Activated CD4-positive, alpha-beta memory T cell treated with anti-CD3 and anti-CD28 coated beads, Interleukin-2, amount 10 ng/mL, durations not matched to agents 7 days and 5 days (primary cell): ENCODE data around the gene UBE2H. TPM values are rescaled to one million over a fixed set of nuclear protein-coding genes. Genes with fewer than 3 reads are reported as not detected.
"Not testable (repeated sequence)": the region's sequence is repeated elsewhere in the genome, so short reads cannot be mapped to it uniquely, and the experiment has no call there.

Experiments
- CTCF ChIA-PET: fragments of 350-600 bp; sonication (Branson Sonifier 250); formaldehyde crosslinking; loops from one replicate; lab custom pipeline; 2021; ENCODE audit warnings: antibody characterized with exemption, inconsistent platforms; lab: Charles Lee
- POLR2A ChIA-PET: fragments of 350-600 bp; sonication (Branson Sonifier 250); formaldehyde crosslinking; loops from one replicate; lab custom pipeline; 2021; ENCODE audit warnings: antibody characterized with exemption; lab: Charles Lee
- DNase-seq: peaks from one replicate; pipeline ENCODE4 v3.0.0-alpha.2; 2020
- H3K27ac Mint-ChIP-seq: one replicate; pipeline ENCODE4 v1.8.0; 2021; ENCODE audit warnings: mild to moderate bottlenecking, mixed read lengths
- H3K27me3 Mint-ChIP-seq: one replicate; pipeline ENCODE4 v1.8.0; 2021; ENCODE audit warnings: mixed read lengths
- H3K36me3 Mint-ChIP-seq: one replicate; pipeline ENCODE4 v1.8.0; 2021; ENCODE audit warnings: low read depth, mixed read lengths
- H3K4me1 Mint-ChIP-seq: one replicate; pipeline ENCODE4 v1.8.0; 2021; ENCODE audit warnings: mixed read lengths
- H3K4me3 Mint-ChIP-seq: one replicate; pipeline ENCODE4 v1.8.0; 2021; ENCODE audit warnings: mild to moderate bottlenecking, mixed read lengths
- H3K9me3 Mint-ChIP-seq: one replicate; pipeline ENCODE4 v1.8.0; 2021; ENCODE audit warnings: mixed read lengths
- total RNA-seq, 2 experiments: library from RNA; stranded (reverse); gene quantifications; one replicate each; pipeline ENCODE4 v1.2.3, GENCODE V29; 2021

Gene UBE2H
- total RNA-seq, 2 experiments from 2014 or later: 57.9 to 58.4 TPM

DNA sequence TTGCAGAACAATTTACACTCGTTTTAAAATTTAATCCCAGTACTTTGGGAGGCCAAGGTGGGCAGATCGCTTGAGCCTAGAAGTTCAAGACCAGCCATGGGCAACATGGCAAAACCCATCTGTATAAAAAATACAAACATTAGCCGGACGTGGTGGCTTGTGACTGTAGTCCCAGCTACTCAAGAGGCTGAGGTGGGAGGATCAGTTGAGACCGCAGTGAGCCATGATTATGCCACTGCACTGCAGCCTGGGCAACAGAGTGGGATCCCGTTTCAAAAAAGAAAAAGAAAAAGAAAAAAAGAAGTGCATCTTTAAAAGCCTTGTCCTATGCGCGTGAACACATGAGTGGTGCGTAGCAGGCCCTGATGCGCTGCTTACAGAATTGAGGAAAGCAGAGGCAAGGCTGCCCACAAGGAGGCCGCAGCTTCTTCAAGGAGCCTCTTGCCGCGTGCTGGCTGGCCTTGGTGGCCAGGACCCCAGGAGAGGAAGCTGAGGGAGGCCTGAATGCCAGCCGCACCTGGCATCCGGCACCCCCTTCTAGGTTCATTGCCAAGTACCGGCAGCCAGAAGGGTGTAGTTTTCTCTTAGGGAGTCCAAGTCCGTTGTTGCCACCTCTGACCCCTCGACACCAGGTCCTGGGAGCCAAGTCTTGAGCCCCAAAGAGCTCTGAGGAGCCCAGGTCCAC lies 124.5 kb downstream of the UBE2H start:
- ChIA-PET CTCF (interaction anchor here (0.5 to 5.2 kb wide), 8 partner anchors 13 to 460 kb away, joined by 3 to 55 read pairs (median 10); no protein-coding TSS in a partner anchor), POLR2A (interaction anchor here (1.6 to 2.1 kb wide), 2 partner anchors 124 to 183 kb away, joined by 4 to 13 read pairs; partner anchors contain the start of gene UBE2H)
- Mint-ChIP-seq H3K36me3 (no peaks in the 10 kb centered on the region), H3K27me3 (no peaks in the 10 kb centered on the region), H3K27ac (no peak overlapping the region), H3K9me3 (no peaks in the 10 kb centered on the region), H3K4me1 (peaks cover 24% of the 10 kb centered on the region), H3K4me3 (no peak overlapping the region)
- no peak for DNase-seq

- Mint-ChIP-seq H3K27me3 (no peaks in the 10 kb centered on the region), H3K9me3 (no peaks in the 10 kb centered on the region), H3K4me3 (no peak overlapping the region), H3K27ac (no peak overlapping the region), H3K36me3 (no peaks in the 10 kb centered on the region), H3K4me1 (peaks cover 24% of the 10 kb centered on the region)
- CTCF ChIA-PET: interaction anchor here (1.2 to 5.2 kb wide), 5 partner anchors 8 to 460 kb away, joined by 3 to 55 read pairs (median 15); no protein-coding TSS in a partner anchor
- POLR2A ChIA-PET: no interaction called here
- no peak for DNase-seq
Observed at GRCh38 chr7:129827467-129827990, 125.2 kb downstream of the UBE2H start.

DNA sequence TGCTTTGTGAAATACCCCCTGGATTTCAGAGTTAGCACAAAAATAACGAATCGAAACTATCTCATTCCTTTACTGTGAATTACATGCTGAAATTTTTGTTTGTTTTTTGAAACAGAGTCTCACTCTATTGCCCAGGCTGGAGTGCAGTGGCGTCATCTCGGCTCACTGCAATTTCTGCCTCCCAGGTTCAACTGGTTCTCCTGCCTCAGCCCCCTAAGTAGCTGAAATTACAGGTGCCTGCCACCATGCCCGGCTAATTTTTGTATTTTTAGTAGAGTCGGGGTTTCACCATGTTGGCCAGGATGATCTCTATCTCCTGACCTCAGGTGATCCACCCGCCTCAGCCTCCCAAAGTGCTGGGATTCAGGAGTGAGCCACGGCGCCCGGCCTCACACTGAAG lies 125.9 kb downstream of the UBE2H start:
- H3K4me3 Mint-ChIP-seq, DNase-seq, POLR2A ChIA-PET, H3K27ac Mint-ChIP-seq, H3K9me3 Mint-ChIP-seq, H3K27me3 Mint-ChIP-seq, H3K36me3 Mint-ChIP-seq: not testable (repeated sequence)
- CTCF ChIA-PET: interaction anchor here (0.9 to 5.2 kb wide), 6 partner anchors 8 to 459 kb away, joined by 3 to 30 read pairs (median 10); no protein-coding TSS in a partner anchor
- H3K4me1 Mint-ChIP-seq: peaks cover 24% of the 10 kb centered on the region

GRCh38 chr7:129825209-129825970 lies 127.4 kb downstream of the UBE2H start:
- peaks cover 5% of the 10 kb centered on the region for H3K27me3 Mint-ChIP-seq
- H3K4me3 Mint-ChIP-seq: peak overlapping the region; percentile 90
- H3K4me1 Mint-ChIP-seq: peaks cover 24% of the 10 kb centered on the region
- no peaks in the 10 kb centered on the region for H3K36me3 Mint-ChIP-seq
- H3K9me3 Mint-ChIP-seq: no peaks in the 10 kb centered on the region
- ChIA-PET POLR2A (interaction anchor here (0.9 to 1.1 kb wide), 4 partner anchors 173 to 360 kb away, joined by 3 to 6 read pairs (median 3); no protein-coding TSS in a partner anchor), CTCF (interaction anchor here (0.6 to 5.2 kb wide), 47 partner anchors 10 to 662 kb away, joined by 3 to 30 read pairs (median 4); partner anchors contain the start of gene AHCYL2)
- H3K27ac Mint-ChIP-seq: peak overlapping the region; percentile 71
- DNase-seq: peak; percentile 90

DNA sequence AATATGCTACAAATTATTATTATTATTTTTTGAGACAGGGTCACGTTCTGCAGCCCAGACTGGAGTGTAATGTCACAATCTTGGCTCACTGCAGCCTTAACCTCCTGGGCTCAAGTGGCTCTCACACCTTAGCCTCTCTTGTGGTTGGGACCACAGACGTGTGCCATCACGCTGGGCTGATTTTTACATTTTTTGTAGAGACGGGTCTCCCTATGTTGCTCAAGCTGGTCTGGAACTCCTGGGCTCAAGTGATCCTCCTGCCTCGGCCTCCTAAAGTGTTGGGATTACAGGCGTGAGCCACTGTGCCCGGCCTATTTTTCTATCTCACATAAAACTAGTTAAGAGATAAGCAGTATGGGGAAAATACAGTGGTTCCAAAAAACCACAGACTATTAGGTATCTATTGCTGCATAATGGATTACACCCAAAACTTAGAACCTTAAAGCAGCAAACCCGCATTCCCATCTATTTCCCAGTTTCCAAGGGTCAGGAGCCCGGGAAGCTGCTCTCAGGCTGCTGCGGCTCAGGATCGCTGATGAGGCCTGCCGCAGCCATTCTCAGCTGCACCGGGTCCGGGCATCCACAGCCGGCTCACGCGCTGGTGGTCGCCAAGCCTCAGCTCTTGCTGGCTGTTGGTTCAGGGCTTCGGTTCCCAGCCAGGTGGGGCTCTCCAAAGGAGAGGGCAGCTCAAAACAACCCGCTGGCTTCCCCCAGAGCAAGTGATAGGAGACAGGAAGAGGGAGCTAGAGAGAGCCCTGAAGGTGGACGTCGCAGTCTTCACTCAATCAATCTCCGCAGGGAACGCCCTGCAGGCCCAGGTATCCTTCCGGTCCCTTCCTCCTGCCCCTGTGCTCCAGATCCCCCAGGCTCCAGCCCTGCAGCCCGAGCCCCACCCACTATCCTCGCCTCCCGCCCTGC lies 128.2 kb downstream of the UBE2H start:
- no peaks in the 10 kb centered on the region for H3K36me3 Mint-ChIP-seq
- H3K4me1 Mint-ChIP-seq: peaks cover 17% of the 10 kb centered on the region
- H3K27me3 Mint-ChIP-seq: peaks cover 5% of the 10 kb centered on the region
- H3K9me3 Mint-ChIP-seq: no peaks in the 10 kb centered on the region
- ChIA-PET POLR2A (interaction anchor here (0.9 to 1.1 kb wide), 4 partner anchors 173 to 359 kb away, joined by 3 to 6 read pairs (median 3); no protein-coding TSS in a partner anchor), CTCF (interaction anchor here (0.6 to 5.2 kb wide), 49 partner anchors 9 to 661 kb away, joined by 3 to 30 read pairs (median 4); partner anchors contain the start of gene AHCYL2)
- H3K4me3 Mint-ChIP-seq: peak overlapping the region; percentile 90
- H3K27ac Mint-ChIP-seq: peak overlapping the region; percentile 71
- peak; percentile 46 for DNase-seq

DNA sequence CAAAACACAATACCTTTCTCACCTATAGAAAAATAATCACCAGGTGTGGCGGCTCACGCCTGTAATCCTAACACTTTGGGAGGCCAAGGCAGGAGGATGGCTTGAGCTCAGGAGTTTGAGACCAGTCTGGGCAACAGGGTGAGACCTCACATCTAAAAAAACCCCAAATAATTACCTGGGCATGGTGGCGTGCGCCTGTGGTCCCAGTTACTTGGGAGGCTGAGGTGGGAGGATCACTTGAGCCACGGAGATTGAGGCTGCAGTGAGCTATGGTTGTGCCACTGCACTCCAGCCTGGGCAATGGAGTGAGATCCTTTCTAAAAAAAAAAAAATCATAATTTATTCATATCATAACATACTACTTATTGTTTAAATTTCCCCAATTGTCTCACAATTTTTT lies 129.6 kb downstream of the UBE2H start:
- H3K9me3 Mint-ChIP-seq, H3K27me3 Mint-ChIP-seq, H3K4me3 Mint-ChIP-seq, H3K36me3 Mint-ChIP-seq, H3K27ac Mint-ChIP-seq, DNase-seq: not testable (repeated sequence)
- peaks cover 12% of the 10 kb centered on the region for H3K4me1 Mint-ChIP-seq
- ChIA-PET POLR2A (interaction anchor here (0.6 kb wide), 1 partner anchor 1477 kb away, joined by 3 read pairs; no protein-coding TSS in a partner anchor), CTCF (interaction anchor here (0.6 to 5.2 kb wide), 7 partner anchors 41 to 882 kb away, joined by 3 to 30 read pairs (median 3); no protein-coding TSS in a partner anchor)

DNA sequence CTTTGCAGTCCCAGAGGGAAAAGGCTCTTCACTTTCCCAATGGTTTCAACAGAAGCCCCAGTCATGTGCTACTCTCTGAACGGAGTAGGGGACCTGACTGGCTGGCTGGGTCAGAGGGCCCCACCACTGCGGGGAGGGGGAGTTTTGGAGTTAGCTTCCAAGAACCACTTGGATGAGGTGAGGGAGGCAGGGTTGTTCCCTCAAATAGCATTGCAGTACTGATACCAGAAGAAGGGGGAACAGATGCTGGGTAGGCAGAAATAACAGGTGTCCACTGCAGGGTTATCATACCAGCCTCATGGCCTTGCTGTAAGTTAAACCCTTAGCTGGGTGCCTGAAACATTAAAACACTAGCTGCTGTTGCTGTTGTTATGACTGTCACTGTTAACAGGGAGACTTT lies 131.3 kb downstream of the UBE2H start:
- Mint-ChIP-seq H3K4me1 (peaks cover 12% of the 10 kb centered on the region), H3K9me3 (peaks cover 11% of the 10 kb centered on the region), H3K27me3 (peaks cover 5% of the 10 kb centered on the region), H3K4me3 (no peak overlapping the region), H3K27ac (no peak overlapping the region), H3K36me3 (peaks cover 6% of the 10 kb centered on the region)
- ChIA-PET CTCF (interaction anchor here (0.5 kb wide), 1 partner anchor 229 kb away, joined by 5 read pairs; no protein-coding TSS in a partner anchor), POLR2A (interaction anchor here (1.3 kb wide), 1 partner anchor 29 kb away, joined by 4 read pairs; no protein-coding TSS in a partner anchor)
- no peak for DNase-seq

- Mint-ChIP-seq H3K36me3 (peaks cover 6% of the 10 kb centered on the region), H3K4me1 (no peaks in the 10 kb centered on the region), H3K27ac (no peak overlapping the region), H3K9me3 (peaks cover 11% of the 10 kb centered on the region), H3K27me3 (peaks cover 7% of the 10 kb centered on the region), H3K4me3 (no peak overlapping the region)
- ChIA-PET POLR2A (no interaction called here), CTCF (interaction anchor here (1.2 kb wide), 2 partner anchors 10 to 13 kb away, joined by 3 to 4 read pairs; no protein-coding TSS in a partner anchor)
- no peak for DNase-seq
Observed at GRCh38 chr7:129816742-129817141, 136.0 kb downstream of the UBE2H start.

- no peaks in the 10 kb centered on the region for H3K4me1 Mint-ChIP-seq
- no peak overlapping the region for H3K27ac Mint-ChIP-seq
- H3K27me3 Mint-ChIP-seq: peaks cover 5% of the 10 kb centered on the region
- CTCF ChIA-PET: no interaction called here
- POLR2A ChIA-PET: no interaction called here
- no peaks in the 10 kb centered on the region for H3K9me3 Mint-ChIP-seq
- H3K4me3 Mint-ChIP-seq: no peak overlapping the region
- no peaks in the 10 kb centered on the region for H3K36me3 Mint-ChIP-seq
- no peak for DNase-seq
Observed at GRCh38 chr7:129807863-129808262, 144.9 kb downstream of the UBE2H start.

- DNase-seq: no peak
- H3K4me3 Mint-ChIP-seq: no peak overlapping the region
- POLR2A ChIA-PET: no interaction called here
- no peaks in the 10 kb centered on the region for H3K4me1 Mint-ChIP-seq
- no peak overlapping the region for H3K27ac Mint-ChIP-seq
- no peaks in the 10 kb centered on the region for H3K36me3 Mint-ChIP-seq
- CTCF ChIA-PET: interaction anchor here (1.2 kb wide), 1 partner anchor 13 kb away, joined by 3 read pairs; no protein-coding TSS in a partner anchor
- no peaks in the 10 kb centered on the region for H3K9me3 Mint-ChIP-seq
- peaks cover 3% of the 10 kb centered on the region for H3K27me3 Mint-ChIP-seq
Observed at GRCh38 chr7:129804890-129805719, 147.7 kb downstream of the UBE2H start.
